GM18861 (cell line): ENCODE results near the gene GRK7.
A peak's percentile ranks its signal among the peaks of the same experiment; 100 is the strongest.
"Not testable (repeated sequence)": the region's sequence is repeated elsewhere in the genome, so short reads cannot be mapped to it uniquely, and the experiment has no call there.

Experiments used
- ATAC-seq: cut with Tn5 transposase; IDR thresholded peaks from one replicate; pipeline ENCODE4 v1.9.1; 2021; ENCODE audit not compliant: unreplicated experiment

GRK7 gene

DNA sequence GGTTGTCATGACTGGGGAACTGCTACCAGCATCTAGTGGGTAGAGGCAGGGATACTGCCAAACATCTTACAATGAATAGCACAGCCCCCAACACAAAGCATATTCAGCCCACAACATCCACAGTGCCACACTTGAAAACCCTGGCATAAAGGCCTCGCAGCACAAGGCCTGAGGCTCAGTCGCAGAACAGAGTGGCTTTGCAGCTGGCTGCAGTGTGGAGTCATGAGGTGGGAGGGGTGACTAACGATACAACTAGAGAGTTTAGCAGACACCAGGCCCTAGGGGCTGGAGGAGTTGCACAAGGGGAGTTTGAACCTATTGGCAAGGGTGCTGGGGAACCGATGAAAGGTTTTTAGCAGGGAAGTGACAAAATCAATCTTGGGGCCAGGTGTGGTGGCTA is 32.1 kb downstream of the GRK7 start:
- no peak for ATAC-seq

DNA sequence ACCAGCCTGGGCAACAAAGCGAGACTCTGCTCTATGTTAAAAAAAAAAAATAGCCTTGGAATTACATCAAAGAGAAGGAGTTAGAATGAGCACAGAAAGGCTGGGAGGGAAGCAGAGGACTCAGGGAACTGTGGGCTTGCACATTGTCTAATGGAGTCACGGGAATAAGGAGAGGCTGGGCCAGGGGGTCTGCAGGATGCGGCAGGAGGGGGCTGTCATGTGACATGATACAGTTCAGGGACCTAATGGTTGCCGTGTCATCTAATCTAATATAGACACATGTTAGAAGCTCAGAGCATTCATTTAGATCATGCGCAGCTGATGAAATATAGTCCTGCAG is 32.5 kb downstream of the GRK7 start:
- no peak for ATAC-seq

DNA sequence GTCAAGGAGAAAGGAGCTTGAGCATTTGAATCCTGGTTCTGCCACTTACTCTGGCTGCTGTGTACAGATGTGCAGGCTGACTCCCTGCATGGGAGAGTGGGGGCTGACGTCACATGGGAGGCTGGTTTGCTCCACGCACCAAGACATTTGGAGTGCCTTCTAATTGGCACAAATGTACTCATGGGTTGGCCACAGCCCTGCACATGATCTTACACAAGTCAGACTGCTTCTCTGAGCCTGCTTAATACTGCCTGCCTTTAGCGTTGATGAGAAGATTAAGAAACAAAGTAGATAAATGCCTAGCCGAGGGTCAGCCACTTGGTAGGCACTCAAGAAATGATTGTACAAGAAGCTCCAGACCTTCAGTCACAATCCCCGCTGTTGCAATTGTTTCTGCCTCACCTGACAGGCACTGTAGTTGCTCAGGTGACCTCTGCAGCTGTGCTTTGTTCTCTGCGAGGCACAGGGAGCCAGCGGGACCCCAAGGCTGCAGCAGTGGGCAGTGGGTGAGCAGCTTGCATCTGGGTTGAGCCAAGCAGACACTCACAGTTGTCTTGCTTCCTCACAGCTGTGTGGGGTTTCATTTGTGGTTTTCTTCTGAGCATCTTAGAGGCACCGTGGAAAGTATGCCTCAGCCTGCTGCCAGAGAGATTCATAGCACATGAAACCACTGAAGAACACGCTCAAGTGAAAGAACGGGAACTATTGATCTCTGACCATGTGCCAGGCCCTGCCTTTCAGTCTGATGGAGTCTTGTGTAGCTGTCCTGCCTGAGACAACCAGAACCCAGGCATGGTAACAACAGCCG is 33.1 kb downstream of the GRK7 start:
- ATAC-seq = peak; percentile 96

DNA sequence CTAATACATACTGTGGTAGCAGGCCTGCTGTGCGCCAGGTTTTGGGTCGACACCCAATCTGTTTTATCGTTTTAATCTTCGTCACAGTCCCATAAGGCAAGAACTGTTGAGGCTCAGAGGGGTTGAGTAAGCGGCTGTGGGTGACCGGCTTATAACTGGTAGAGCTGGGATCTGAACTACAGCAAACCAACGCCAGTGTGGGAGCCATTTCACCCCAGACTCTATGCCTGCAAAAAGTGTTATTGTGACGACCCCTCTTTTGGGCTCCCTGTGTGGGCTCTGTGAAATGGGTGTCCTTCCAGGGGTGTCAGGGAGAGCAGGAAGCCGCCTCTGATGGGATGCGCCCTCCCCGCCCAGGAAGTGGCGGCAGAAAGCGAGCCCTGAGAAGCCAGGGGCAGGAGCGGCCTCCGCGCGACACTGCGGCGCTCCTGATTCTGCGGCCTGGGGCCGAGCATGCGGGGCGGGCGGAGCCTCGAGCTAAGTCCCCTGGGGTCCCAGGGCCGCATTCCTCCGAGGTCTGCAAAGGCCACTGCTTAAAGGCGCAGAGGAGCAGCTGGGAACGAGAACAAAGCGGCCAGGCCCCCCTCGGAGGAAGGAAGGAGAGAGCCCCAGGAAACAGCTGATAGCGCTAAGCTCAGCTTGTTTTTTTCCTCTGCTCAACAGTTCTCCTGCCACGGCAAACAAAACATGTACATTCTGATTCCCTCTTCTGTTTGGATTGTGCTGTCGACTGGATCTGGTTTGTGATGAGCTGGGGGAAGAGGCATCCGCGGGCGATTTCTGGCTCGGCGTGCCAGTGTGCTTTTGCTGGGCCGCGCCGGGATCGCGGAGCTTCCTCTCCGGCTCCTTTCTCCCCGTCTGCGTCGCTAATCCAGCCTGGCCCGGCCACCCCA is 33.9 kb downstream of the GRK7 start:
- no peak for ATAC-seq

DNA sequence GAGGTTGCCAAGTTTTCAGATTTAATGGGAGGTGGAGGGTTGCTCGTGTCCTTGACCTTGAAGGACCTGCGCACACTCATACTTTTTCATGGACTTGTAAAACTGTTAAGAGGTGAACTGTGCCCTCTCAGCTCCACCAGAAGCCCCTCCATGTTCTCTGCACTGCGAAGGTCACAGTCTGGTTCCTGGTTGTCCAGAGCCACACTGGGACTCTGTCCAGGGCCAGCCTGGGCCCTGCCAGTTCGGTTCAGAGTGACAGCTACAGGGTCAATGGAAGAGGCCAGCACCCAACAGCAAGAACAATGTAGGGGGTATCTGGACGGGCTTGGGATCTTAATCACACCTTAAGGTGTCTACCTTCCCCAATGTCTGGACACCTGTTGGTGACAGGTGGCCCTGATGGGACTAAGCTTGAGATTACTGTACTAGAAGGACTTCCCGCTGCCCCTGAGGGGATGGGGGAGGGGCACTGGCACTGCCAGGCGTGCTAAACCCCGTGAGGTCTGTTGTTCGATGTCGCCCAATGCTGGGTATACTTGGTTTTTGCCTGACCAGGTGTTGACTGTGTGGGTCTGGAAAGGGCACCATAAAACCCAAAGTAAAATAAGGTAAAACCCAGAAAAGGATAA is 34.7 kb downstream of the GRK7 start:
- no peak for ATAC-seq

DNA sequence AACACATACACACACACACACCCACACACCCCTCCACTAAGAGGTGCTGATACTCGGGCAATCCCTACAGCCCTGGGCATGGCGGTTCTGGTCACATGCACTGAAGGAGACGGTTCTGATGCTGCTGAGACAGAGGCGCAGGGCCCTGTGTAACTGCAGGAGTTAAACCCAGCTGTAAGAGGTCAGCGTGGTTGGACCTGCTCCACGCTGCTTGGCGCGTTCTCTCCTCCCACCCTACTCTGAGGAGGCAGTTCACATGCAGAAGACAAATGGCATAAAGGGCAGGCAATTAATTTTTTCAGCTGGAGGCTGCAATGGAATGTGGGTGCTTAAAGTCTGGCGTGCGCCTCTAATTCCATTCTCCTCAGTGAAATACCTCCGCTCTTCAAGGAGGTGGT is 35.2 kb downstream of the GRK7 start:
- ATAC-seq = no peak

DNA sequence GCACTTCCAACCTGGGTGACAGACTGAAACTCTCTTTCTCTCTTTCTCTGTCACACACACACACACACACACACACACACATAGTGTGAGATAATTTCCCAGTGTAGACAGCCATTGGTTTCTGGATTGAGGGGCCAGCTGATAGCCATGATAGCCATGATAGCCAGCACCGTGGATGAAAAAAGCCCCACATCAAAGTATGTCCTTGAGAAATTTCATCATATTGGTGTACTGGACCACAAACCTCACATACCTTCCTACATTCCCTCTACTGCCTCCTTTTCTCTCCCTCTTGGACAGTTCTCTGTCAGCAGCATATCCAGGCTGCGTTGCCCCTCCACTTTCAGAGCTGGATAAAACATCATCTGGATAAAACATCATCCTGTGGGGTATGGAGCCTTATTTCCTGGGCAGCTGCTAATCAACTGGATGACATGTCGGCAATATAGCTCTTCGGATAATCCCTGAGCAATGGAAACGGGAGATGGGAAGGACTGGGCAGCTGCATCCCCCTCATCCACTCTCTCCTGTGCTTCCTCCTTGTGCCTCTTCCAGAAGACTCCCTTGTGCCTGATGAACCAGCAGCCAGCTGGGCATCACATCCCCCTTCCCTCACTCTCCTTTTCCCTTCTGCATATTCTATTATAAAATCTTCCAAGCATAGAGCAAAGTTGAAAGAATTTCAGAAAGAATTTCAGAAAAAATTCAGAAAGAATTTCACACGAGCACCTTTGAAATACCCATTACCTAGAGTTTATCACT is 39.3 kb downstream of the GRK7 start:
- ATAC-seq = no peak

DNA sequence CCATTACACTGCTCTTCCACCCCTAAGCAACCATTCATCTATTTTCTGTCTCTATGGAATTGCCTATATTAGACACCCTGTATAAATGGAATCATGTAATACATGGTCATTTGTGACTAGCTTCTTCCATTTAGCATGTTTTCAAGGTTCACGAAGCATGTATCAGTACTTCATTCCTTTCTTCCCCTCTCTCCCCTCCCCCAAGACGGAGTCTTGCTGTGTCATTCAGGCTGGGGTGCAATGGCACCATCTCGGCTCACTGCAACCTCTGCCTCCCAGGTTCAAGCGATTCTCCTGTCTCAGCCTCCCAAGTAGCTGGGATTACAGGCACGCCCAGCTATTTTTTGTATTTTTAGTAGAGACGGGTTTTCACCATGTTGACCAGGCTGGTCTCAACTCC is 40.3 kb downstream of the GRK7 start:
- ATAC-seq = not testable (repeated sequence)

DNA sequence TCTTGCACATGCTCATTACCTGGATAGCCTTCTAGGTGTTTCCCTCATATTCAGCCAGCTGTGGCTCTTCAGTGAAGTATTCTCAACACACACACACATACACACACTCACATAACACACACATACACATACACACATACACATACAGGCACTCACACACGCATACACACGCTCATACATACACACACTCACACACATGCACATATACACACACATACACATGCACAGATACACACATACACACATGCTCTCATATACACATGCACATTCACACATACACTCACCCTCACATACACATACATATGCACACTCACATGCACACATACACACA is 41.2 kb downstream of the GRK7 start:
- no peak for ATAC-seq

DNA sequence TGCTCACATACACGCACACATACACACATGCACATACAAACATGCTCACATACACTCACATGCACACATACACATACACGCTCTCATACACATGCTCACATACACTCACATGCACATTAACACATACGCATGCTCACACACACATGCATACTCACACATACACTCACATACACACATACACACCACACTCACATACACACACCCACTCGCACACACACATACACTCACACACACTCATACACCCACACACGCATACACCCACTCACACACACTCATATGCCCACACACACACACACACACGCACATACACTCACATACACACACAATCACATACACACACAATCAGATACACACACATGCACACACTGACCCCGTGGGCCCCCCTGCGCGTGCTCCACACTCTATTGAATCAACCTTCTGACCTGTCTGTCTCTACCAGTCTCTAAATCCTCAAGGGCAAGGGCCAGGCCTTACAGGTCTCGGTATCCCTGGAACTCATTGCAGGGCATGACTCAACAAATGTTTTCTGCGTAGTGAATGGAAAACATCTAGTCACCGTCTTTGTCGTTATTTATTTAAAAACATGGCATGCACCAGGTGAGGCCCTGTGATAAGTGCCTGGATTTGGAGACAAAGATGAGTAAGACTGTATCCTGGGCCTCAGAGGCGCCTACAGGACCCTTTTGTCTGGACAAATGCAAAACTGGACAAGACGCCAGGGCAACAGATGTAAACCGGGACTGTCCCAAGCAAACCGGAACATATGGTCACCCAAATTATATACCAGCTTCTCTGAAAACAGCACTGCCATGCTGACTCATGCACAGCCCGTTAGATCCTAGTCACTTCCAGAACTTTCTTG is 41.8 kb downstream of the GRK7 start:
- no peak for ATAC-seq

DNA sequence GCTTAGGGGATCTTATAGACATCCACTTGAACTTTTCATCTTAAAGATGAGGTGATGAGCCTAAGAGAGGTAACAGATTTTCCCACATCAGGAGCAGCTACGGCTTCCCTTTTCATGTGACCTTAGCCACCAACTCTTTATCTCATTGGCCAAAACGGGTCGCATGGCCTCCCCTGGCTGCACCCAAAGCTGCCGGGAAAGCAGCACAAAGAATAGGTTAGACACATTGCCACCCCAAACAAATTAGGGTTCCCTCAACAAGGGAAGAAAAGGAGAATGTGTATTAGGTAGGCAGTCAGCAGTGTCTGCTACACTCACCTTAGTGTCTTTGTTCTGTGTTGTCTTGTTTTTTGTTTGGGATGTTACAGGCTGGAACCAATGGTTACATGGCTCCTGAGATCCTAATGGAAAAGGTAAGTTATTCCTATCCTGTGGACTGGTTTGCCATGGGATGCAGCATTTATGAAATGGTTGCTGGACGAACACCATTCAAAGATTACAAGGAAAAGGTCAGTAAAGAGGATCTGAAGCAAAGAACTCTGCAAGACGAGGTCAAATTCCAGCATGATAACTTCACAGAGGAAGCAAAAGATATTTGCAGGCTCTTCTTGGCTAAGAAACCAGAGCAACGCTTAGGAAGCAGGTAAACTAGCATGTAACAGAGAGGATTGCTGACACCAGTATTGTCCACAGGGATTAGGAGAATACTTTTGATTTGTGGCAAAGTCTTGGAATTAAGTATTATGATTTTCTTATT is 44.2 kb downstream of the GRK7 start:
- ATAC-seq = no peak

DNA sequence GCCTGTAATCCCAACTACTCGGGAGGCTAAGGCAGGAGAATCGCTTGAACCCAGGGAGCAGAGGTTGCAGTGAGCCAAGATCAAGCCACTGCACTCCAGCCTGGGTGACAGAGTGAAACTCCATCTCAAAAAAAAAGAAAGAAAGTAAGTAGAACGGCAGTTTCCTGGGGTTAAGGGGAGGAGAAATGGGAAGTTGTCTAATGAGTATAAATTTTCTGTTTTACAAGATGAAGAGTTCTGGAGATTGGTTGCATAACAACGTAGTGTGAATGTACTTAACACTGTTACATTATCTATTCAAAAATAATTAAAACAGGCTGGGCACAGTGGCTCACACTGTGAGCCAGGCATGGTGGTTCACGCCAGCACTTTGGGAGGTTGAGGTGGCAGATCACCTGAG is 45.4 kb downstream of the GRK7 start:
- ATAC-seq = no peak

DNA sequence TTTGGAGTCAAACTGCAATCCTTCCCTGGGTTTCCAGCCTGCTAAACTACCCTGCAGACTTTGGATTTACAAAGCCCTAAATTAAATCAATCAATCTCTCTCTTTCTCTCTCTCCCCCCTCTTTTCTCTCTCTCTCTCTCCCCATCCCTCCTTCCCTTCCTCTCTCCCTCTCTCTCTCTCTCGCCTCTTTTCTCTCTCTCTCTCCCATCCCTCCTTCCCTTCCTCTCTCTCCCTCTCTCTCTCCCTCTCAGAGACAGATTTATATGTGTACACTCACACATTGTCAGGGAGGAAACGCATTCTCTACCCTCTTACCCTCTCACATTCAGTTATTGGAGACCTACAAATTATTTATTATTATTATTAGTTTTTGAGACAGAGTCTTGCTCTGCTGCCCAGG is 47.0 kb downstream of the GRK7 start:
- ATAC-seq = no peak

DNA sequence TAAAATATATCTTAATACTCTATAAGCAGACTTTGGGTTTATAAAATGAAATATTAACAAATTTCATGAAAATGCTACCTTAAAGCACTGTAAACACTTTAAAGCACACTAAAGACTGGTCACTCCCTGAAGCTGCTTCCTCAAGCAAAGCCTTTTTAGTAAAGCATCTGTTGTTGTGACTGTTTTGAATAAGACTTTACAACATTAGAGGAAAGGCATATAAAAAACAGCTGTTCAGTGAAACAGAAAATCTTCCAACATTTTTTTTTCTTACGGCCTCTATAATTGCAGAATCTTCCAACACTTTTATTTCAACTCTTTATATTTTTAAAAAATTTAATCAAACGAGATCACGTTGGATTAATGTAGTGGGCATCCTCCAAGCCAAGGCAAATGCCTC is 48.1 kb downstream of the GRK7 start:
- ATAC-seq = no peak

DNA sequence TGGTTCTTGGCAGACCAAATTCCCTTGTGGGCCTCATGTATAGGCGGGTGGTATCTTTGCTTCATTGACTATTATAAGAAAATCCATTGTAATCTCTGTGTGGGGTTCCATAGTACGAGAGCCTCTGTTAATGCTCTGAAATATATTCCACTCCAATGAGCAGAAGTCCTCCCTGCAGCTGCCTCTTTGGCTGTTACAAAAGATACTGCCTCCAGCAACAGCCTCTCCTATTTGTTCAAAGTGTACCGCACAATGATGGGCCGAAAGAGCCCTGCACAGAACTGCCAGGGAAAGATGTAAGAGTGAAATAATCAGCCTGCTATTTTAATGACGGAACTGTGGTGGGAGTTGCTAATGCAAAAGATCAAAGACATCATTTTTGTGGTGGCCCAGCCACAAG is 48.9 kb downstream of the GRK7 start:
- ATAC-seq = no peak

DNA sequence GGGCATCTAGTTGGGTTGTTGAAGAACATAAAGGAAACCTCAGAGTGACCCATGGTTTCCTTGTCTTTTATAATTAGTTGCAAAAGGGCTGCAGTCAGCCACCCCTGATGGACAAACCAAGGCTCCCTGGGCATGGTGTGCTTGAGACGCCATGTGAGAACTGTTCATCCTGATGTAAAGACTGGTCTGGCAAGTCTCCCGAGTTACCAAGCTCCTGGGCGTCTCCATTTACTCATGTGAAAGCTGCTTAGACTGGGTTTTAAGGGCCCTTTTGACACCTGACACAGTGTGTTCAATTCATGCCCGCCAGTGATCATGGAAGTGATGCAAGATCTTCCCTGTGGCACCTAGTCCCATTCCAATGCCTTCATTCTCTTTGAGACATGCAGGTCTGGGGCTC is 49.4 kb downstream of the GRK7 start:
- ATAC-seq = no peak
